H9 (cell line): ENCODE data around the gene KRT15. TPM values are rescaled to one million over a fixed set of nuclear protein-coding genes. Genes with fewer than 3 reads are reported as not detected.

Source experiments
- DNase-seq: peaks from one replicate; pipeline ENCODE4 v3.0.0-alpha.2; 2017
- H2AFZ ChIP-seq: one replicate; pipeline ENCODE4 v1.6.1; 2013; ENCODE audit warnings: mild to moderate bottlenecking, low read length, control low read depth, moderate library complexity
- H2AK5ac ChIP-seq: 2 replicates; pipeline ENCODE4 v1.6.1; 2013; ENCODE audit warnings: low read length, control low read depth, mixed read lengths; ENCODE audit not compliant: insufficient read length
- H2BK120ac ChIP-seq: one replicate; pipeline ENCODE4 v1.6.1; 2013; ENCODE audit warnings: low read depth, mild to moderate bottlenecking, low read length, control low read depth, inconsistent platforms; ENCODE audit not compliant: poor library complexity, severe bottlenecking
- H2BK12ac ChIP-seq: 2 replicates; pipeline ENCODE4 v1.6.1; 2013; ENCODE audit warnings: low read length, control low read depth, mixed read lengths, low read depth; ENCODE audit not compliant: insufficient read length
- H2BK15ac ChIP-seq: 2 replicates; pipeline ENCODE4 v1.6.1; 2013; ENCODE audit warnings: low read depth, low read length, control low read depth
- H2BK20ac ChIP-seq: one replicate; pipeline ENCODE4 v1.6.1; 2013; ENCODE audit warnings: low read depth, mild to moderate bottlenecking, low read length, control low read depth, inconsistent platforms; ENCODE audit not compliant: poor library complexity, severe bottlenecking
- H2BK5ac ChIP-seq: 2 replicates; pipeline ENCODE4 v1.6.1; 2013; ENCODE audit warnings: low read length, control low read depth, mixed read lengths; ENCODE audit not compliant: insufficient read length
- H3K14ac ChIP-seq: 2 replicates; pipeline ENCODE4 v1.6.1; 2013; ENCODE audit warnings: low read length, control low read depth; ENCODE audit not compliant: insufficient read depth
- H3K18ac ChIP-seq: 2 replicates; pipeline ENCODE4 v1.6.1; 2013; ENCODE audit warnings: low read depth, mild to moderate bottlenecking, mixed read lengths, low read length, control low read depth; ENCODE audit not compliant: insufficient read length
- H3K23ac ChIP-seq: 2 replicates; pipeline ENCODE4 v1.6.1; 2013; ENCODE audit warnings: low read length, control low read depth, mixed read lengths, low read depth; ENCODE audit not compliant: insufficient read length
- H3K23me2 ChIP-seq: 2 replicates; pipeline ENCODE4 v1.6.1; 2013; ENCODE audit warnings: low read depth, mild to moderate bottlenecking, mixed read lengths, low read length, control low read depth; ENCODE audit not compliant: insufficient read length, poor library complexity, severe bottlenecking
- H3K27ac ChIP-seq: 2 replicates; pipeline ENCODE4 v1.5.1; 2013; ENCODE audit warnings: low read length, control low read depth, mixed read lengths, low read depth; ENCODE audit not compliant: insufficient read length
- H3K27me3 ChIP-seq: 2 replicates; pipeline ENCODE4 v1.6.1; 2013; ENCODE audit warnings: low read length, control low read depth, inconsistent platforms; ENCODE audit not compliant: insufficient read depth
- H3K4ac ChIP-seq: 2 replicates; pipeline ENCODE4 v1.6.1; 2013; ENCODE audit warnings: low read depth, mild to moderate bottlenecking, control low read depth, inconsistent platforms, low read length, moderate library complexity
- H3K4me1 ChIP-seq: 2 replicates; pipeline ENCODE4 v1.6.1; 2013; ENCODE audit warnings: low read length, control low read depth, inconsistent platforms; ENCODE audit not compliant: insufficient read depth
- H3K4me2 ChIP-seq: 2 replicates; pipeline ENCODE4 v1.6.1; 2013; ENCODE audit warnings: low read length, control low read depth, mixed read lengths; ENCODE audit not compliant: insufficient read length, insufficient read depth
- H3K56ac ChIP-seq: 2 replicates; pipeline ENCODE4 v1.6.1; 2013; ENCODE audit warnings: low read depth, mild to moderate bottlenecking, mixed read lengths, low read length, control low read depth; ENCODE audit not compliant: insufficient read length
- H3K79me1 ChIP-seq: 2 replicates; pipeline ENCODE4 v1.6.1; 2013; ENCODE audit warnings: low read depth, mild to moderate bottlenecking, moderate library complexity, low read length, control low read depth, inconsistent platforms; ENCODE audit not compliant: insufficient read depth, poor library complexity, severe bottlenecking
- H3K79me2 ChIP-seq: 2 replicates; pipeline ENCODE4 v1.6.1; 2013; ENCODE audit warnings: low read length, control low read depth, inconsistent platforms; ENCODE audit not compliant: insufficient read depth
- H3K9ac ChIP-seq: 2 replicates; pipeline ENCODE4 v1.6.1; 2013; ENCODE audit warnings: low read length, control low read depth, mixed read lengths; ENCODE audit not compliant: insufficient read length; ENCODE audit errors: extremely low read depth
- H3K9me3 ChIP-seq: one replicate; pipeline ENCODE4 v1.6.1; 2013; ENCODE audit warnings: low read depth, low read length, inconsistent platforms; ENCODE audit not compliant: control insufficient read depth
- H3T11ph ChIP-seq: one replicate; pipeline ENCODE4 v1.6.1; 2013; ENCODE audit warnings: mild to moderate bottlenecking, low read length, control low read depth, inconsistent platforms
- H4K20me1 ChIP-seq: one replicate; pipeline ENCODE4 v1.6.1; 2013; ENCODE audit not compliant: control insufficient read depth, insufficient read length, insufficient read depth
- H4K5ac ChIP-seq: 2 replicates; pipeline ENCODE4 v1.6.1; 2013; ENCODE audit warnings: low read depth, mild to moderate bottlenecking, mixed read lengths, low read length, control low read depth; ENCODE audit not compliant: insufficient read length
- H4K8ac ChIP-seq: replicated peaks from 2 replicates; pipeline ENCODE4 v1.6.1; 2013; ENCODE audit warnings: low read length, control low read depth, mixed read lengths, low read depth; ENCODE audit not compliant: insufficient read length
- H4K91ac ChIP-seq: 2 replicates; pipeline ENCODE4 v1.6.1; 2013; ENCODE audit warnings: low read depth, mild to moderate bottlenecking, moderate library complexity, mixed read lengths, low read length, control low read depth; ENCODE audit not compliant: insufficient read length
- H3K27ac Mint-ChIP-seq, 3 experiments: 2 replicates in 2 of 3; 3 replicates in 1 of 3; pipeline ENCODE4 v1.8.0; 2020 to 2021; ENCODE audit warnings: mixed read lengths in 3 of 3, mild to moderate bottlenecking in 1 of 3, moderate library complexity in 1 of 3
- H3K27me3 Mint-ChIP-seq: 2 replicates; pipeline ENCODE4 v1.8.0; 2021; ENCODE audit warnings: low read depth, mild to moderate bottlenecking, moderate library complexity, mixed read lengths
- H3K36me3 Mint-ChIP-seq, 3 experiments: 2 replicates in 2 of 3; 3 replicates in 1 of 3; pipeline ENCODE4 v1.8.0; 2020 to 2021; ENCODE audit warnings: low read depth in 3 of 3, mixed read lengths in 3 of 3; ENCODE audit not compliant: insufficient read depth in 1 of 3
- H3K4me1 Mint-ChIP-seq, 2 experiments: 2 replicates each; pipeline ENCODE4 v1.8.0; 2020; ENCODE audit warnings: mixed read lengths in 2 of 2
- H3K4me3 Mint-ChIP-seq, 2 experiments: 2 replicates in 1 of 2; 3 replicates in 1 of 2; pipeline ENCODE4 v1.8.0; 2020 to 2021; ENCODE audit warnings: mild to moderate bottlenecking in 2 of 2, mixed read lengths in 2 of 2, moderate library complexity in 1 of 2
- H3K9me3 Mint-ChIP-seq, 2 experiments: 2 replicates in 1 of 2; 3 replicates in 1 of 2; pipeline ENCODE4 v1.8.0; 2020; ENCODE audit warnings: mild to moderate bottlenecking in 2 of 2, mixed read lengths in 2 of 2, moderate library complexity in 1 of 2
- CTCF ChIP-seq: fragments of 200-600 bp; sonication (generic); conservative IDR thresholded peaks from 3 replicates; pipeline ENCODE4 v1.8.0; 2021; ENCODE audit warnings: antibody characterized with exemption, mild to moderate bottlenecking
- WGBS: extraction: QIAGEN DNeasy Blood & Tissue Kit; methylation state at CpG from one replicate; pipeline ENCODE4 v1.1.7; 2013; ENCODE audit warnings: missing lambda C conversion rate, low lambda C conversion rate, mixed read lengths; ENCODE audit not compliant: insufficient read length; ENCODE audit errors: extremely low coverage; 5-methylcytosine and 5-hydroxymethylcytosine counted together
- total RNA-seq: library from RNA; stranded (reverse); gene quantifications from 2 replicates; pipeline ENCODE4 v1.2.1, GENCODE V29; 2021

The KRT15 gene
- total RNA-seq, 1 experiment from 2014 or later: 0.87 TPM

GRCh38 chr17:41555105-41555887 lies 36.6 kb upstream of the KRT15 start:
- no peak overlapping the region for H3K9ac ChIP-seq
- no peaks in the 10 kb centered on the region for H3K9me3 ChIP-seq
- H3K23me2 ChIP-seq: no peaks in the 10 kb centered on the region
- WGBS: no CpG with 5 or more reads among the region's 5 CpGs
- Mint-ChIP-seq H3K9me3 (no peaks in the 10 kb centered on the region), H3K4me1 (peaks cover 8 to 13% of the 10 kb centered on the region in 2 experiments), H3K27ac (no peak overlapping the region), H3K27me3 (peaks cover 13% of the 10 kb centered on the region), H3K4me3 (no peak overlapping the region), H3K36me3 (no peaks in the 10 kb centered on the region)
- H4K20me1 ChIP-seq: no peaks in the 10 kb centered on the region
- no peak overlapping the region for H2BK15ac ChIP-seq
- no peak overlapping the region for H4K5ac ChIP-seq
- H3K27ac ChIP-seq: no peak overlapping the region
- no peak overlapping the region for H3K56ac ChIP-seq
- no peak overlapping the region for H3K14ac ChIP-seq
- H3K79me2 ChIP-seq: no peaks in the 10 kb centered on the region
- H2AK5ac ChIP-seq: no peak overlapping the region
- no peak overlapping the region for H3T11ph ChIP-seq
- H2AFZ ChIP-seq: no peak overlapping the region
- no peak overlapping the region for H3K4ac ChIP-seq
- H2BK12ac ChIP-seq: no peak overlapping the region
- no peak for DNase-seq
- H3K23ac ChIP-seq: no peak overlapping the region
- no peaks in the 10 kb centered on the region for H3K4me1 ChIP-seq
- no peak overlapping the region for H3K18ac ChIP-seq
- H4K8ac ChIP-seq: no peak overlapping the region
- no peak overlapping the region for H4K91ac ChIP-seq
- H2BK120ac ChIP-seq: no peak overlapping the region
- no peak overlapping the region for H2BK5ac ChIP-seq
- H3K4me2 ChIP-seq: no peak overlapping the region
- no peak overlapping the region for H2BK20ac ChIP-seq
- H3K27me3 ChIP-seq: no peaks in the 10 kb centered on the region
- no peak for TF ChIP-seq CTCF
- H3K79me1 ChIP-seq: no peaks in the 10 kb centered on the region
